Stomach (tissue), 9 donors: Measurements from ENCODE around the gene KDELR3. TPM values are rescaled to one million over a fixed set of nuclear protein-coding genes. Genes with fewer than 3 reads are reported as not detected.

ENCODE experiments used
- DNase-seq, 2 donors: peaks; one replicate each; pipeline versions ENCODE4 v3.0.0 to v3.0.0-alpha.2; 2013 to 2019
- H3K27ac ChIP-seq, 5 donors: fragments of 200-600 bp in 4 of 5; sonication (generic) in 4 of 5; one replicate each; pipeline ENCODE4 v1.5.1; 2013 to 2019; ENCODE audit warnings: mild to moderate bottlenecking in 1 of 5, moderate library complexity in 1 of 5
- H3K27me3 ChIP-seq, 3 donors: fragments of 200-600 bp; sonication (generic); one replicate each; pipeline ENCODE4 v1.5.1; 2017 to 2019; ENCODE audit warnings: mixed run types in 1 of 3
- H3K36me3 ChIP-seq, 4 donors: fragments of 200-600 bp; sonication (generic); 1 replicate in 3 of 4; 2 replicates in 1 of 4; pipeline ENCODE4 v1.5.1; 2016 to 2019
- H3K4me1 ChIP-seq, 4 donors: fragments of 200-600 bp; sonication (generic); one replicate each; pipeline ENCODE4 v1.5.1; 2016 to 2019
- H3K4me3 ChIP-seq, 4 donors: fragments of 200-600 bp; sonication (generic) in 3 of 4; one replicate each; pipeline ENCODE4 v1.5.1; 2016 to 2019; ENCODE audit warnings: mild to moderate bottlenecking in 1 of 4
- H3K9me3 ChIP-seq, 4 donors: fragments of 200-600 bp; sonication (generic); one replicate each; pipeline ENCODE4 v1.5.1; 2016 to 2019
- CTCF ChIP-seq, 7 experiments: fragments of 450-650 bp in 4 of 7; fragments of 200-600 bp in 3 of 7; sonication (generic) in 3 of 7; IDR thresholded peaks; one replicate each; pipeline ENCODE4 v1.5.1; 2016 to 2019; ENCODE audit warnings: antibody characterized with exemption in 7 of 7, control low read depth in 2 of 7, mild to moderate bottlenecking in 1 of 7
- EP300 ChIP-seq: sonication (generic); formaldehyde crosslinking; IDR thresholded peaks from one replicate; pipeline ENCODE4 v1.6.1; 2017; ENCODE audit warnings: antibody characterized with exemption
- POLR2A ChIP-seq, 4 donors: fragments of 450-650 bp; IDR thresholded peaks; one replicate each; pipeline ENCODE4 v1.6.1; 2016; ENCODE audit warnings: antibody characterized with exemption in 4 of 4, control low read depth in 2 of 4, mild to moderate bottlenecking in 1 of 4, moderate library complexity in 1 of 4
- POLR2AphosphoS5 ChIP-seq, 3 donors: sonication (generic); formaldehyde crosslinking; IDR thresholded peaks; one replicate each; pipeline ENCODE4 v1.6.1; 2016; ENCODE audit warnings: antibody characterized with exemption in 3 of 3
- WGBS, 5 donors: extraction: QIAGEN DNeasy Blood & Tissue Kit in 3 of 5; methylation state at CpG; one replicate each; pipeline versions ENCODE4 v1.1.5 to v1.1.7; 2013 to 2018; 5-methylcytosine and 5-hydroxymethylcytosine counted together
- intact Hi-C: fragments of 100-400 bp; cut with DNase I; formaldehyde crosslinking; loops from one replicate; pipeline ENCODE4 v1.15.1; 2023; ENCODE audit warnings: low total_unique reads
- polyA plus RNA-seq, 3 donors: library from polyadenylated mRNA; stranded (reverse); fragments of 200-250 nt; gene quantifications; one replicate each; pipeline ENCODE4 v1.2.3, GENCODE V29; 2013
- total RNA-seq, 5 donors: library from RNA; depleted of rRNA; stranded (reverse); fragments of >200 nt; gene quantifications; one replicate each; pipeline versions ENCODE4 v1.1.0 to v1.2.3, GENCODE V29; 2014 to 2016
- donor health status: healthy with polysubstance abuse.
- donor health status: Bipolar disorder and iron deficiency.
- donor health status: healthy.

Gene KDELR3
- total and polyA plus RNA-seq, 8 donors = 3.6 to 30.7 (median 11.6) TPM; not detected in 1

GRCh38 chr22:38489142-38489541 lies 21.2 kb downstream of the KDELR3 start:
- TF ChIP-seq POLR2AphosphoS5 (IDR thresholded peaks at IDR 0.05) (no peak), EP300 (no peak), CTCF (IDR thresholded peaks at IDR 0.05) (no peak), POLR2A (IDR thresholded peaks at IDR 0.05) (no peak)
- Histone ChIP-seq H3K36me3 (peaks cover 91 to 100% (median 100%) of the 10 kb centered on the region in 4 donors), H3K9me3 (no peaks in the 10 kb centered on the region), H3K4me3 (no peak overlapping the region), H3K4me1 (peaks cover 0 to 59% (median 36%) of the 10 kb centered on the region in 4 donors), H3K27me3 (no peaks in the 10 kb centered on the region), H3K27ac (peak overlapping the region in 1 of 5 donors; percentile 65)
- 94 to 97% (median 95%) methylated on average over 17 of the region's 17 CpGs for WGBS, 5 donors
- intact Hi-C loops = no loop called here
- DNase-seq = no peak

- WGBS, 5 donors = 79 to 85% (median 83%) methylated on average over 7 of the region's 7 CpGs
- TF ChIP-seq POLR2A (IDR thresholded peaks at IDR 0.05) (no peak), POLR2AphosphoS5 (IDR thresholded peaks at IDR 0.05) (peak in 1 of 3 donors; percentile 11)
- no peak for DNase-seq
- Histone ChIP-seq H3K4me1 (peaks cover 0 to 62% (median 37%) of the 10 kb centered on the region in 4 donors), H3K27ac (peak overlapping the region in 3 of 5 donors; percentile 48 to 72 (median 65)), H3K4me3 (no peak overlapping the region), H3K27me3 (no peaks in the 10 kb centered on the region), H3K36me3 (peaks cover 91 to 100% (median 100%) of the 10 kb centered on the region in 4 donors), H3K9me3 (no peaks in the 10 kb centered on the region)
- intact Hi-C loops = no loop called here
These were observed 21.8 kb downstream of the KDELR3 start for GRCh38 chr22:38489561-38490145.

- no peaks in the 10 kb centered on the region for H3K9me3 ChIP-seq
- 59 to 75% (median 64%) methylated on average over 2 of the region's 2 CpGs for WGBS, 5 donors
- H3K36me3 ChIP-seq = peaks cover 92 to 100% (median 100%) of the 10 kb centered on the region in 4 donors
These were observed 22.6 kb downstream of the KDELR3 start for GRCh38 chr22:38490475-38490874.

GRCh38 chr22:38490915-38491314 lies 23.0 kb downstream of the KDELR3 start:
- intact Hi-C loops = no loop called here
- WGBS, 5 donors = 19 to 41% (median 26%) methylated on average over 1 of the region's 1 CpG
- Histone ChIP-seq H3K4me1 (peaks cover 5 to 74% (median 36%) of the 10 kb centered on the region in 4 donors), H3K9me3 (no peaks in the 10 kb centered on the region), H3K36me3 (peaks cover 93 to 100% (median 100%) of the 10 kb centered on the region in 4 donors), H3K27me3 (no peaks in the 10 kb centered on the region), H3K4me3 (no peak overlapping the region), H3K27ac (peak overlapping the region in 4 of 5 donors; percentile 48 to 72 (median 65))
- peak in 1 of 3 donors; percentile 74 for TF ChIP-seq POLR2AphosphoS5 (IDR thresholded peaks at IDR 0.05)
- no peak for TF ChIP-seq EP300
- no peak for TF ChIP-seq CTCF (IDR thresholded peaks at IDR 0.05)
- no peak for TF ChIP-seq POLR2A (IDR thresholded peaks at IDR 0.05)
- DNase-seq = peak; percentile 77 to 84

More at GRCh38 chr22:38490475-38490874, 22.6 kb downstream of the KDELR3 start:
- no peaks in the 10 kb centered on the region for H3K27me3 ChIP-seq
- H3K27ac ChIP-seq = peak overlapping the region in 4 of 5 donors; percentile 48 to 72 (median 65)
- peaks cover 3 to 71% (median 37%) of the 10 kb centered on the region in 4 donors for H3K4me1 ChIP-seq
- intact Hi-C loops = no loop called here
- DNase-seq = no peak
- H3K4me3 ChIP-seq = no peak overlapping the region
- TF ChIP-seq POLR2A (IDR thresholded peaks at IDR 0.05) = no peak
- no peak for TF ChIP-seq EP300
- no peak for TF ChIP-seq CTCF (IDR thresholded peaks at IDR 0.05)
